ENCODE measurements around the gene TMC6. TPM values are rescaled to one million over a fixed set of nuclear protein-coding genes. Genes with fewer than 3 reads are reported as not detected.

The TMC6 gene
- total and polyA plus RNA-seq, 2 of the 13 experiments (the other 11 are each of a cell fraction or from before 2014, with no cell fraction given): 48.4 to 99.1 TPM

DNA sequence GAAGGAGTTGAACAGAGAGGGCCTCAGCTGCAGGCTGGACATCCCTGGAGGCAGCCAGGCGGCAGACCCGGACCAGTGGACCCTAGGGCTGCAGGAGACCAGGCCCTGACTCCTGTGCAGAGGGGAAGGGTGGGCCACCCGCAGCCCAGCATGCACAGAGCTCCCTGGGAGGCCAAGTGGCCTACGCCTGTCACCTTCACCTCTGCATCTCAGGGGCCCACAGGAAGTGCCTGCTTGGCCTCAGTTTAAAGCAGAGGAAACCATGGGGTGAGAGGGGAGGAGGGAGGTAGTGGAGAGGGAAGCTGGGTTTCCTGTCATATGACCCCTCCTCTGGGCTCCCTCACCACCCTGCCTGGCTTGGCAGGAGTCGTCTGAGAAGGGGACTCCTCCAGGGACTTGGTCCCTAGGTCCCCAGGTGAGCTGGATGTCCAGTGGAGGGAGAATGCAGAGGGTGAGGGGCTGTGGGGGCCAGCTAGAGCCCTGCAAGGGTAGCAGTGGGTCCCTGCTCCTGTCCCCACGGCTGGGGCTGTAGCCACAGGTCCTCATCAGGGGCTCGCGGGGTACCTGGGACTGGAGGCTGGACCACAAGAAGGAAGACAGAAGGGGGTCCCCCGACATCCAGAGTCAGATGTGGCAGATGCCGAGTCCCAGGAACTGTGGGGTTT lies 2.0 kb upstream of the TMC6 start, which contains the start of gene TMC8 (continued):
- TF ChIP-seq, protein P1, sequence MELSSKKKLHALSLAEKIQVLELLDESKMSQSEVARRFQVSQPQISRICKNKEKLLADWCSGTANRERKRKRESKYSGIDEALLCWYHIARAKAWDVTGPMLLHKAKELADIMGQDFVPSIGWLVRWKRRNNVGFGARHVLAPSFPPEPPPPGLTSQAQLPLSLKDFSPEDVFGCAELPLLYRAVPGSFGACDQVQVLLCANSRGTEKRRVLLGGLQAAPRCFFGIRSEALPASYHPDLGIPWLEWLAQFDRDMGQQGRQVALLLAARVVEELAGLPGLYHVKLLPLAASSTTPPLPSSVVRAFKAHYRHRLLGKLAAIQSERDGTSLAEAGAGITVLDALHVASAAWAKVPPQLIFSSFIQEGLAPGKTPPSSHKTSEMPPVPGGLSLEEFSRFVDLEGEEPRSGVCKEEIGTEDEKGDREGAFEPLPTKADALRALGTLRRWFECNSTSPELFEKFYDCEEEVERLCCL (CRISPR knock-in tag; IDR thresholded peaks at IDR 0.05; ENCODE audit: borderline replicate concordance): no peak
- TF ChIP-seq ZNF235 (CRISPR knock-in tag; IDR thresholded peaks at IDR 0.05; ENCODE audit: borderline replicate concordance): no peak
- TF ChIP-seq ZMAT5 (CRISPR knock-in tag; IDR thresholded peaks at IDR 0.05; ENCODE audit: borderline replicate concordance, low read depth): no peak
- TF ChIP-seq ATF1 (CRISPR knock-in tag; IDR thresholded peaks at IDR 0.05): no peak
- no peak; the same call in 1 of the 2 replicates for TF ChIP-seq HMG20A (CRISPR knock-in tag; IDR thresholded peaks at IDR 0.05; ENCODE audit: borderline replicate concordance)
- TF ChIP-seq JUN (CRISPR knock-in tag; IDR thresholded peaks at IDR 0.05): no peak
- peak; percentile 32; the same call in 1 of the 2 replicates for TF ChIP-seq FOXP4 (CRISPR knock-in tag; IDR thresholded peaks at IDR 0.05)
- peak; percentile 34; the same call in 1 of the 2 replicates for TF ChIP-seq ZNF556 (CRISPR knock-in tag; IDR thresholded peaks at IDR 0.05; ENCODE audit: borderline replicate concordance)
- TF ChIP-seq NFYC (CRISPR knock-in tag; IDR thresholded peaks at IDR 0.05): no peak
- TF ChIP-seq NCOA5 (CRISPR knock-in tag; IDR thresholded peaks at IDR 0.05): no peak
- TF ChIP-seq ZNF331 (CRISPR knock-in tag; IDR thresholded peaks at IDR 0.05): no peak
- TF ChIP-seq ZC3H13 (CRISPR knock-in tag; IDR thresholded peaks at IDR 0.05): peak; percentile 50; the same call in 1 of the 2 replicates
- no peak; the same call in 1 of the 2 replicates for TF ChIP-seq MIER3 (CRISPR knock-in tag; IDR thresholded peaks at IDR 0.05; ENCODE audit: borderline replicate concordance)
- no peak for TF ChIP-seq EED (CRISPR knock-in tag; IDR thresholded peaks at IDR 0.05)
- TF ChIP-seq ISL2 (CRISPR knock-in tag; IDR thresholded peaks at IDR 0.05): no peak
- TF ChIP-seq, protein P2, sequence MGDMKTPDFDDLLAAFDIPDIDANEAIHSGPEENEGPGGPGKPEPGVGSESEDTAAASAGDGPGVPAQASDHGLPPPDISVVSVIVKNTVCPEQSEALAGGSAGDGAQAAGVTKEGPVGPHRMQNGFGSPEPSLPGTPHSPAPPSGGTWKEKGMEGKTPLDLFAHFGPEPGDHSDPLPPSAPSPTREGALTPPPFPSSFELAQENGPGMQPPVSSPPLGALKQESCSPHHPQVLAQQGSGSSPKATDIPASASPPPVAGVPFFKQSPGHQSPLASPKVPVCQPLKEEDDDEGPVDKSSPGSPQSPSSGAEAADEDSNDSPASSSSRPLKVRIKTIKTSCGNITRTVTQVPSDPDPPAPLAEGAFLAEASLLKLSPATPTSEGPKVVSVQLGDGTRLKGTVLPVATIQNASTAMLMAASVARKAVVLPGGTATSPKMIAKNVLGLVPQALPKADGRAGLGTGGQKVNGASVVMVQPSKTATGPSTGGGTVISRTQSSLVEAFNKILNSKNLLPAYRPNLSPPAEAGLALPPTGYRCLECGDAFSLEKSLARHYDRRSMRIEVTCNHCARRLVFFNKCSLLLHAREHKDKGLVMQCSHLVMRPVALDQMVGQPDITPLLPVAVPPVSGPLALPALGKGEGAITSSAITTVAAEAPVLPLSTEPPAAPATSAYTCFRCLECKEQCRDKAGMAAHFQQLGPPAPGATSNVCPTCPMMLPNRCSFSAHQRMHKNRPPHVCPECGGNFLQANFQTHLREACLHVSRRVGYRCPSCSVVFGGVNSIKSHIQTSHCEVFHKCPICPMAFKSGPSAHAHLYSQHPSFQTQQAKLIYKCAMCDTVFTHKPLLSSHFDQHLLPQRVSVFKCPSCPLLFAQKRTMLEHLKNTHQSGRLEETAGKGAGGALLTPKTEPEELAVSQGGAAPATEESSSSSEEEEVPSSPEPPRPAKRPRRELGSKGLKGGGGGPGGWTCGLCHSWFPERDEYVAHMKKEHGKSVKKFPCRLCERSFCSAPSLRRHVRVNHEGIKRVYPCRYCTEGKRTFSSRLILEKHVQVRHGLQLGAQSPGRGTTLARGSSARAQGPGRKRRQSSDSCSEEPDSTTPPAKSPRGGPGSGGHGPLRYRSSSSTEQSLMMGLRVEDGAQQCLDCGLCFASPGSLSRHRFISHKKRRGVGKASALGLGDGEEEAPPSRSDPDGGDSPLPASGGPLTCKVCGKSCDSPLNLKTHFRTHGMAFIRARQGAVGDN (CRISPR knock-in tag; IDR thresholded peaks at IDR 0.05): peak; percentile 98
- TF ChIP-seq SAFB2 (CRISPR knock-in tag; IDR thresholded peaks at IDR 0.05; ENCODE audit: borderline replicate concordance, low read depth): no peak; the same call in 1 of the 2 replicates
- no peak for TF ChIP-seq ZNF484 (CRISPR knock-in tag; IDR thresholded peaks at IDR 0.05; ENCODE audit: borderline replicate concordance, low read depth)
- TF ChIP-seq ATAD3A (CRISPR knock-in tag; IDR thresholded peaks at IDR 0.05): no peak
- TF ChIP-seq ZFY (CRISPR knock-in tag; IDR thresholded peaks at IDR 0.05): peak; percentile 78; the same call in 1 of the 2 replicates
- TF ChIP-seq HCFC1 (IDR thresholded peaks at IDR 0.05; ENCODE audit: low read depth, low read length): no peak

Data from HepG2 (cell line).